Measurements from ENCODE around the gene C14orf132. TPM values are rescaled to one million over a fixed set of nuclear protein-coding genes. Genes with fewer than 3 reads are reported as not detected.

The C14orf132 gene
- total RNA-seq, 1 donor from 2014 or later, result 38.2 TPM

DNA sequence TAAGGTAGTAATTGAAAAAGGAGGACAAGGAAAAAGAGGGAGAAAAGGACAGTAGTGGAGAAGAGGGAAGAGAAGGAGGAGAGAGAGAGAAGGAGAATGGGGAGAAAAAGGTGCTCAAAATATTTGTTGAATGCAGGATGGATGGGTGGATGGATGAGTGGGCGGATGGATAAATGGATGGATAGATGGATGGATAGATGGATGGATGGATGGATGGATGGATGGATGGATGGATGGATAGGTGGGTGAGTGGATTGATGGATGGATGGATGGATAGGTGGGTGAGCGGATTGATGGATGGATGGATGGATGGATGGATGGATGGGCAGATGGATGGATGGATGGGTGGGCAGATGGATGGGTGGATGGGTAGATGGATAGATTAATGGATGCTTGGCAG lies 21.3 kb upstream of the C14orf132 start:
- no peak for DNase-seq (ENCODE audit: low read depth, low spot score)
- peaks cover 74% of the 10 kb centered on the region for H3K27me3 Mint-ChIP-seq (ENCODE audit: low read depth)
- H3K9me3 Mint-ChIP-seq, result no peaks in the 10 kb centered on the region
- no peaks in the 10 kb centered on the region for H3K4me1 Mint-ChIP-seq
- TF ChIP-seq, protein P1, sequence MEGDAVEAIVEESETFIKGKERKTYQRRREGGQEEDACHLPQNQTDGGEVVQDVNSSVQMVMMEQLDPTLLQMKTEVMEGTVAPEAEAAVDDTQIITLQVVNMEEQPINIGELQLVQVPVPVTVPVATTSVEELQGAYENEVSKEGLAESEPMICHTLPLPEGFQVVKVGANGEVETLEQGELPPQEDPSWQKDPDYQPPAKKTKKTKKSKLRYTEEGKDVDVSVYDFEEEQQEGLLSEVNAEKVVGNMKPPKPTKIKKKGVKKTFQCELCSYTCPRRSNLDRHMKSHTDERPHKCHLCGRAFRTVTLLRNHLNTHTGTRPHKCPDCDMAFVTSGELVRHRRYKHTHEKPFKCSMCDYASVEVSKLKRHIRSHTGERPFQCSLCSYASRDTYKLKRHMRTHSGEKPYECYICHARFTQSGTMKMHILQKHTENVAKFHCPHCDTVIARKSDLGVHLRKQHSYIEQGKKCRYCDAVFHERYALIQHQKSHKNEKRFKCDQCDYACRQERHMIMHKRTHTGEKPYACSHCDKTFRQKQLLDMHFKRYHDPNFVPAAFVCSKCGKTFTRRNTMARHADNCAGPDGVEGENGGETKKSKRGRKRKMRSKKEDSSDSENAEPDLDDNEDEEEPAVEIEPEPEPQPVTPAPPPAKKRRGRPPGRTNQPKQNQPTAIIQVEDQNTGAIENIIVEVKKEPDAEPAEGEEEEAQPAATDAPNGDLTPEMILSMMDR (conservative IDR thresholded peaks at IDR 0.05), result no peak
- H3K27ac Mint-ChIP-seq (ENCODE audit: unreplicated experiment), result no peak overlapping the region
- no peaks in the 10 kb centered on the region for H3K36me3 Mint-ChIP-seq (ENCODE audit: low read depth)
- H3K4me3 Mint-ChIP-seq, result no peak overlapping the region

DNA sequence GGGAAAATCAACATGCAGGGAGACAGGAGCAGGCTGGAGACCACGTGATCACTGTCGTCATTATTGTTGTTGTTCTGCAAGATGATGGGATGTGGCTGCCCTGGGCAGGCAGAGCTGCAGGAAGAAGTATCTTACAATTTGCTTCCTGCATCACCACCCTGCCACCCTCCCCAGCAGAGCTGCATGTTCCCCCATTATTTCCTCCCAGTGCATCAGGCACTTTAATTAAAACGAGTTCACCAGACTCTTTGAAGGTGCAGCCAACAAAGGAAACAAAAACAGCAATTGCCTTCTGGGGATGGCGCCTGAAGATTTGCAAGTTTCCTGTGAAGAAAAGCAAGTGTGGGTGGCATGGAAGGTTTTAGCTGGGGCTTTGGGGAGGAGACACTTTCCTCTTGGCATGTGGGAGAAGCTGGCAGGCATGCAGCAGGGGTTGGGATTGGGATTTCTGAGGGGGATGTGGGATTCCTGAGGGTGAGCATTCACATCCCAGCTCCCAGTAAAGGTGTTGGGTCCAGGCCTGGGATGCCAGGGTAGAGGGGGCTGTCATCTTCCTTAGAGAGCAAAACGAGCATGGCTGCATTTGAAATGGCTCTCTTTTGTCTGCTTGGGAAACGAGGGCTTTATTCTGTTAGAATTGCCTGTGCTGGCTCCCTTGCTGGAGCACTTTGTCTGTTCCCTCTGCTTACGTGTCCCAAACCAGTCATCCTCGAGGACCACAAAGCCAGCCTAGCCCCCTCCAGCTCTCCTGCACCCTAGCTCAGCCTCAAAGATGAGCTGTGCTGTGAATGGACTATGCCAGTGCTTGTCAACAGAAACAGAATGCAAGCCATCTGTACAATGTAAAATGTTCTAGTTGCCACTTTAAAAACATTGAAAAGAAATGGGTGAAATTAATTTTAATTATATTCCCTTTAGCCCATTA lies 11.5 kb upstream of the C14orf132 start:
- peaks cover 15% of the 10 kb centered on the region for H3K4me1 Mint-ChIP-seq
- DNase-seq (ENCODE audit: low read depth, low spot score), result no peak
- no peaks in the 10 kb centered on the region for H3K36me3 Mint-ChIP-seq (ENCODE audit: low read depth)
- H3K4me3 Mint-ChIP-seq, result no peak overlapping the region
- peak overlapping the region; percentile 57 for H3K27ac Mint-ChIP-seq (ENCODE audit: unreplicated experiment)
- no peaks in the 10 kb centered on the region for H3K9me3 Mint-ChIP-seq
- H3K27me3 Mint-ChIP-seq (ENCODE audit: low read depth), result peaks cover 29% of the 10 kb centered on the region
- TF ChIP-seq, protein P1 (conservative IDR thresholded peaks at IDR 0.05), result no peak

DNA sequence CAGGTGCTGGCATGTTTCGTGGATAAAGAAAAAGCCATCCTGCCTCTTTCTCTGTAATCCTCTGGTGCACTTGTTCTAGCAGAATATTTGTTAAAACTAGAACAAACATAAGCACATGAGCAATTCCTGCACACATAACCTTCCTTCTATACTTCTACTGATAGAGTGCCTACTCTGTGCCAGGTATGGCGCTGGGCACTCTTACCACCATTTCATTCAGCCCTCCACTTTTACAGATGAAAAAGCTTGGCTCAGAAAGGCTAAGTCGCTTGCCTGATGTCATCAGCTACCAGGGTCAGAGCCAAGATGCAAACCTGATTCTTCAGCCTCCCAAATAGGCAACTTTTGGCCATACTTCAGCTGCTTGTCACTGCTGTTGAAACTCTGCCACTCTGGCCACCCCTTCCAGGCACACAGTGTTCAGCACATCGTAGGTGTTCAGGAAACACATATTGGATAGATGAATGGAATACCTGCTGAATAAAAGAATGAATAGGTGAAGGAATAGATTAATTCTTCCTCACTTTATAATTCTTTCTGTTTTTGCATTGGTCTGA lies 10.0 kb upstream of the C14orf132 start:
- Mint-ChIP-seq H3K36me3 (ENCODE audit: low read depth) (no peaks in the 10 kb centered on the region), H3K9me3 (no peaks in the 10 kb centered on the region), H3K27ac (ENCODE audit: unreplicated experiment) (no peak overlapping the region), H3K4me3 (no peak overlapping the region), H3K4me1 (peaks cover 15% of the 10 kb centered on the region), H3K27me3 (ENCODE audit: low read depth) (peaks cover 19% of the 10 kb centered on the region)
- TF ChIP-seq, protein P1 (conservative IDR thresholded peaks at IDR 0.05), result no peak
- no peak for DNase-seq (ENCODE audit: low read depth, low spot score)

DNA sequence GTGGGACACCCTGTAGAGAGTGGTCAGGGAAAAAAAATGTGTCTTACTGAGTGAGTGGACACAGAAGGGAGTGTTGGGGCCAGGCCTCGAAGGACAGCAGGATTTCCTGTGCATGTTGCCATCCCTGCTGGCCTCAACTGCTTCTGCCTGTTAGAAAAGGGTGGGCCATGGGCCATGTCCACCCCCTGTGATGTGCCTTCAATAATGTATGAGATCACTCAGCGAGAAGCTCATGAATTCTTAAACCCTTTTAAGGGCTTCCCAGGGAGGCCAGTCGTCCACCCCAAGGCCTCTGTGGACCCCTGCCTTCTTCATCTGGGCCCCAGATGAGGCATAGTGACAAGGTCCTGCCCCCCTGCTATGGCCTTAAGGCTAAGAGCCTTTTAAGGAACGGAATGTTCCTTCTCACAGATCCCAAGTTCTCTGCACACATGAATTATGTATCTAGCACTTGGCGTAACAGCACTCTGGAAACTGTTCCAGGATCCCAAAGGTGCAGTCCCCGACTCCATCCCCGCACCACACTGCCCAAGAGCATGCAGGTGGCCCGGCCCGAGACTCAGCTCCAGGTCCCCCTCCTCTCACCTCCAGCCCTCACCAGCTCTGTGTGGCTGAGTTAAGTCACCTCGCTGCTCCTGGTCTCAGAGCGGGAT lies 8.9 kb upstream of the C14orf132 start:
- TF ChIP-seq, protein P1 (conservative IDR thresholded peaks at IDR 0.05), result no peak
- no peak overlapping the region for H3K4me3 Mint-ChIP-seq
- DNase-seq (ENCODE audit: low read depth, low spot score), result no peak
- peak overlapping the region; percentile 16 for H3K27ac Mint-ChIP-seq (ENCODE audit: unreplicated experiment)
- peaks cover 15% of the 10 kb centered on the region for H3K4me1 Mint-ChIP-seq
- H3K9me3 Mint-ChIP-seq, result no peaks in the 10 kb centered on the region
- H3K27me3 Mint-ChIP-seq (ENCODE audit: low read depth), result peaks cover 19% of the 10 kb centered on the region
- H3K36me3 Mint-ChIP-seq (ENCODE audit: low read depth), result no peaks in the 10 kb centered on the region

DNA sequence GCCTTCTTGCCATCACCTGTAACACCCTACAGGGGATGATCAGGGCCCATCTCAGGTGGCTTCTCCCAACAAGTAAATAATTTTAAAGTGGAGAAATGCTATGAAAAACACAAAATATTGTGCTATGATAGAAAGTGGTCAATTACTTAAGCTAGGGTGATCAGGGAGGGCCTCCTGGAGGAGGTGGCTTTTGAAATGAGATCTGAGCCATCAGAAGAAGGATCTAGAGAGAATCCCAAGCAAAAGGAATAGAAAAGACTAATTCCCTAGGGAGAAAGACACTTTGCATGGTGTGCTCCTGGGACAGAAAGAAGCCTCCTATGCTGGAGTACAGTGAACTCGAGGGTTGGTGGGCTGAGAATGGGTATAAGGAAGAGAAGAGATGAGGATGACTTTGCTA lies 7.5 kb upstream of the C14orf132 start:
- Mint-ChIP-seq H3K4me3 (no peak overlapping the region), H3K36me3 (ENCODE audit: low read depth) (no peaks in the 10 kb centered on the region), H3K27me3 (ENCODE audit: low read depth) (peaks cover 23% of the 10 kb centered on the region), H3K9me3 (no peaks in the 10 kb centered on the region), H3K27ac (ENCODE audit: unreplicated experiment) (no peak overlapping the region), H3K4me1 (peaks cover 15% of the 10 kb centered on the region)
- TF ChIP-seq, protein P1 (conservative IDR thresholded peaks at IDR 0.05), result no peak
- no peak for DNase-seq (ENCODE audit: low read depth, low spot score)
